ENCODE measurements around the gene EIF6.

The EIF6 gene

DNA sequence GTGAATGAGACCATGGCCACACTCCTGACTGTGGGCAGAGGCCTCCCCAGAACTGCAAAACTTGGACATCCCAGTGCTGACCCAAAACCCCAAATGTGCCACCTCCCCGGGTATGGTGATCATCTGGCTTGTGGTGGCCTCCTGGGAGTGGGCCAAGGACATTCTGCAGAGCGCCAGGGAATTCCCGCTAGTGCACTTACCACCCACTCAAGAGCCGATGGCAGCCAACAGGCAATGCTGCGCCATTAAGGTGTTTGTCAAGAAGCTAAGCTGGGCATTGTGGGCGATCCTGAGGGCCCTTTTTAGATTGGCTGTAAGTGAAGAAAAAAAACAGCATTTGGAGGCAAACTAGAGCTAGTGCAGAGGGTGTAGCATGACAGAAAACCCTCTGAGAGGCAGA, 48.7 kb downstream of the EIF6 start:
- Mint-ChIP-seq H3K27me3 (ENCODE audit: low read depth) (no peaks in the 10 kb centered on the region), H3K27ac (no peak overlapping the region), H3K36me3 (ENCODE audit: low read depth) (no peaks in the 10 kb centered on the region), H3K4me3 (no peak overlapping the region), H3K9me3 (no peaks in the 10 kb centered on the region), H3K4me1 (ENCODE audit: low read depth) (no peaks in the 10 kb centered on the region)
- no peak for DNase-seq (ENCODE audit: low spot score)

DNA sequence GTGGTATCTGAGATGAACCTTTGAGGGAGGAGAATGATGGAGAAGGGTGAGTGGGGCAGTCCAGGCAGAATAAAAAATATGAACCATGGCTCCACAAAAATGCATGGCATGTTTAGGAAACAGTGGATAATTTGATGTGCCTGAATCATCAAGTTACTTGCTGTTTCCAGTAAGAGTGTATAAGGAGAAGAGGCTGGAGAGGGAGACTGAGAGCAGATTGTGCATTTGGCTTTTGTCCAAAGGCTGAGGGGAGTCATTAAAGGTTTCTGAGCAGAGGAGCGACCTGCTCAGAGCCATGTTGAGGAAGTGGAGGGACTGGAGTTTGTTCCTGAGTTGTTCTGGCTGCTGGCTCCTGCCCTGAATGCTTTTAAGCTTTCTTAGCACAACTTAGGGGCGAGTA, 52.0 kb downstream of the EIF6 start:
- no peak for DNase-seq (ENCODE audit: low spot score)
- H3K27ac Mint-ChIP-seq, result no peak overlapping the region
- no peak overlapping the region for H3K4me3 Mint-ChIP-seq
- H3K36me3 Mint-ChIP-seq (ENCODE audit: low read depth), result no peaks in the 10 kb centered on the region
- H3K27me3 Mint-ChIP-seq (ENCODE audit: low read depth), result peaks cover 21% of the 10 kb centered on the region
- no peaks in the 10 kb centered on the region for H3K9me3 Mint-ChIP-seq
- no peaks in the 10 kb centered on the region for H3K4me1 Mint-ChIP-seq (ENCODE audit: low read depth)
